VCaP (cell line): Measurements from ENCODE around the gene GPR15.

Source experiments
- H3K27ac ChIP-seq: fragments of 450-650 bp; 2 replicates; pipeline ENCODE4 v1.5.1; 2017
- TF ChIP-seq, protein P1 (sequence below): fragments of 450-650 bp; conservative IDR thresholded peaks from 2 replicates; pipeline ENCODE4 v1.5.1; 2017; ENCODE audit warnings: mild to moderate bottlenecking, moderate library complexity

Gene GPR15

DNA sequence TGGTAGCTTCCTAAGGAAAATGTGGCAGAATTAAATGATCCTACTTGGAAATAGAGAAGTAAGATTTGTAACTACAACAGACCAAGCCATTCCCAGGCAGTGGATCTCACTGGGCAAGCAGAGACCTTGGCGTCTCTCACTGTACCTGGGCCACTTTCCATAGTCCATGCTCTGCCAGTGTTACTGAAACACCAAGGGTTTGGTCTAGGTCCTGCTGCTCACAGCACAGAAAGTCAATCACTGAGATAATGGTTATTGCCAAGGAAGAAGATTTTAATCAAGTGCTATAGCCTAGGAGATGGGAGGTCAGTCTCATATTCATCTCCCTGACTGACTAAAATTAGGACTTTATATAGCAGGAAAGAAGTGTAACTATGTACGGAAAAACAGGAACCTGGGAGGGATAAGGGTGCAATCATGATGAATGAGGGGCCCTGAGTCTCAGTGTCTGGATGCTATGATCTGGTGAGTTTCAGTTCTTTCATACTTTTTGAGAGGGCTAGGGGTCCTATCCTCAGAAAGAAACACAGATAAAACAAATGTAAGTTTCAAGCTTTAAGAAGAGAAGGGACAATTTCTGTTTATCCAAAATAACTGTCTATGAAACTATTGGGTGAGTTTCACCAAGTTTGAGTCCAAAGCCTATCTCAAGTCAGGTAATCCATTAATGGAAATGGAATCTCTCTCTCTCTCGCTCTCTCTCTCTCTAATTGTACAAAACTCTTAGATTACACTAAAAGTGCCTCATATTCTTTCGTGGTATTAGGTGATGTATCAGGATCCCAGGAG lies 20.6 kb downstream of the GPR15 start:
- TF ChIP-seq, protein P1, sequence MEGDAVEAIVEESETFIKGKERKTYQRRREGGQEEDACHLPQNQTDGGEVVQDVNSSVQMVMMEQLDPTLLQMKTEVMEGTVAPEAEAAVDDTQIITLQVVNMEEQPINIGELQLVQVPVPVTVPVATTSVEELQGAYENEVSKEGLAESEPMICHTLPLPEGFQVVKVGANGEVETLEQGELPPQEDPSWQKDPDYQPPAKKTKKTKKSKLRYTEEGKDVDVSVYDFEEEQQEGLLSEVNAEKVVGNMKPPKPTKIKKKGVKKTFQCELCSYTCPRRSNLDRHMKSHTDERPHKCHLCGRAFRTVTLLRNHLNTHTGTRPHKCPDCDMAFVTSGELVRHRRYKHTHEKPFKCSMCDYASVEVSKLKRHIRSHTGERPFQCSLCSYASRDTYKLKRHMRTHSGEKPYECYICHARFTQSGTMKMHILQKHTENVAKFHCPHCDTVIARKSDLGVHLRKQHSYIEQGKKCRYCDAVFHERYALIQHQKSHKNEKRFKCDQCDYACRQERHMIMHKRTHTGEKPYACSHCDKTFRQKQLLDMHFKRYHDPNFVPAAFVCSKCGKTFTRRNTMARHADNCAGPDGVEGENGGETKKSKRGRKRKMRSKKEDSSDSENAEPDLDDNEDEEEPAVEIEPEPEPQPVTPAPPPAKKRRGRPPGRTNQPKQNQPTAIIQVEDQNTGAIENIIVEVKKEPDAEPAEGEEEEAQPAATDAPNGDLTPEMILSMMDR: no peak
- no peak overlapping the region for H3K27ac ChIP-seq

DNA sequence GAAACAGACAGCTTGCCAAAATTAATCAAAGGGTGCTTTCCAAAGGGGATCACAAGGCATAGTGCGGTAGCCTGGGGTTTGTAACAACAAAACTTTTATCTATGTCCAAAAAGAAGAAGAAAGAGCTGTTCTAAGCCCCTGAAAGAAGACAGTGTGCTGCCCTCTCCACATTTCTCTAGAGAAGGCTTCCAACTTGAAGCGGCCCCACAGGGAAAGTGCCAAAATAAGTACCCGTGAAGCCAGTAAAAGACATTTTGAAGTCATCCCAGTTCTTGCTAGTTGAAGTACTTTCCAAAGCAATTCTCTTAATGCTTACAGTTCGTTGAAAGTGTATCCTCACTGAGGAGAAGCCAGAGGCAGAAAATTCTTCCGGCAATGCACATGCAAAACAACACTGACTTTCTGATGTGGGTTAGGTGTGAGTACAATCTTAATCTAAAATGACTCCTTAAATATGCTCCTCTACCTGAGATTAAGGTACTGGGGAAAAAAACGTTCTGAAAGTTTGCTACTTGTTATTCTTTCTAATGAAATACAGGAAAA lies 21.3 kb downstream of the GPR15 start:
- H3K27ac ChIP-seq: no peak overlapping the region
- TF ChIP-seq, protein P1: no peak

DNA sequence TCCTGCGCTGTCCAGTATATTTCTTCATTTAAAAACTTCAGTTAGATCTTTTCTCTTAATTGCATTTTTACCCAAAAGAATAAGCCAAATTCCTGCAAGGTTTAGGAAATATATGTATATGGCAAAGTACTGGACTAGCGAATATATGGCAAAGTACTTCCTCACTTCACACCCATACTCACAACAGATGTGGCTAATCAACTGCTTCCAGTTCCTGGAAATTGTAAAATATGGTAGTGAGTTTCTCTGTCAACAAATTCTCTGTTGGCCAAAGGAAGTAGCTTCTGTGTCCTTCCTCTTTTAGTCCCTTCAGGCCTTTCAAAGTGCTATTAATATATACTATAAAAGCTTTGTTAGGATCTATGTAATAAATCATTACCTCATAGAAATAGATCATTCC lies 22.0 kb downstream of the GPR15 start:
- H3K27ac ChIP-seq: no peak overlapping the region
- TF ChIP-seq, protein P1: no peak

DNA sequence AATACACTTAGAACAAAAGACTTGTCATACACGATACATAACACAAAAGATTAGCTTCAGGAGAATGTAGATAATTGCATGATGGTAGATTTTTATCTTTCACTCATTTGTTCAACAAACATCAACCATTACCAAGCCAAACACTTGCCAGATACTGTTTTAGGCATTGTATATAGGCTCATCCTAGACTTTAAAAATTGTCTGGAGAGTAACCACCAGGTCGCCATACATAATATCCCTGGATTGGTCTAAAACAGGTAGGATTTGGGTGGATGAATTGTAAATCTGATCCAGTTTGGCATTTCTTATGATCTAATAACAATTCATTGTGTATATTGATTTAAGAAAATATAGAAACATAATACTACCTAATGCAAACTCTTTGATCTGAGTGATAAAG lies 22.8 kb downstream of the GPR15 start:
- TF ChIP-seq, protein P1: no peak
- no peak overlapping the region for H3K27ac ChIP-seq

DNA sequence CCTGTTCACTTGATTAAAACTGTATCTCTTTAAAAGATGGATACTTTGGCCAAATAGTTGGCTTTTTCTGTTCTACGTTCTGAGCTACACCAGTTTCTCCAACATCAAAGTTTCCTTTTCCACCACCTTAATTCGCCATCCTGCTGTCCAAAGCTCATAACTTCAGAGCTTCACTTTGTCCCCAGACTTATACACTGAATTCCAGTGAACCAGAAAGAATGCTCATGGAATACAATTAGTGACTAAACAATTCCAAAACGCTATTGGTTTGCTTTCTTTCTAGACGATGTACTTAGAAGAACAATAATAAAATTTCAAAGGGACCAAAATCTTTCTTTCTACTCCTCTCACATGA lies 23.2 kb downstream of the GPR15 start:
- TF ChIP-seq, protein P1: no peak
- no peak overlapping the region for H3K27ac ChIP-seq

DNA sequence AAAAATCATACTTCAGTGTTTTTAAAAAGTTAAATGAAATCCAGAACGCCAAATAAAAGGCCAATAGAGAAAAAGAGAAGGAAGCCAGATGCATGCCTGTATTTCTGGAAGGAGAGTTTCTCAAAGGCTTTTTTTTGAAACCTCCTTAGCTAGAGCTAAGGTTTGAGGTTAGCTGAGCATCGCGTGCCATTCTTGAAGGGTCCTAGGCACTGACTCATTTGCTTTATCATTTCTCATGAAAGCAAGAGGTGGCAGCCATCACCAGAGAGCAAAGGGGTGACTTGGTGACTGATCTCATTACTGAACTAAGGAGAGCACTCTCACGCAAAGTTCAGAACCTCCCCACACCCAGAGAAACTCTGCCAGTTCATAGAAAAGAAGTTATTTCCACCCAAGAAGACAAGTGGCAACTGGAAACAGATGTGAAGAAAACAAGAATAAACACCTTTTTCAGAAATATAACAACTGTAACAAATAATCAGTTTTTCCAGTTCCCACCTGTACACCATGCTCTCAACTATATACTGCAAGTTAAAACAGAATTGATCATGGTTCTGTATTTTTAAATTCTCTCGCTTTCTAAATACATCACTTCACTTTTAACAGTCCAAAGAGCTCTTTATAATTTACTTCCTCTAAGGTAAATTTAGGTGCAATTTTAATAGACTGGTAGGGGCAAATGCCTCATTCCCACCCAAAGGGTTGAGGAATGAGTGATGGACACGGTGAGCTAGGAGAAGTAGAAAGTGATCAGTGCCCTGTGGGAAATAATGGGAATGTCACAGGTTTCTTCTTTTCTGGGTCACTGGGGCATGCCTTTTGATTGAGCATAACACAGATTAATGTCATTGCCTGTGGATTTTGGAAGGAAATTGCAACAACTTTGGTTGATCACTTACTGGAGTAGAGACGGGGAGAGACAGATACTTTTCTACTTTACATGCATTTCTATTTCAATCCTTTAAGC lies 24.7 kb downstream of the GPR15 start:
- TF ChIP-seq, protein P1: no peak
- no peak overlapping the region for H3K27ac ChIP-seq
